GM23248 (cell line): ENCODE measurements around the gene RNF13. TPM values are rescaled to one million over a fixed set of nuclear protein-coding genes. Genes with fewer than 3 reads are reported as not detected.
A peak's percentile ranks its signal among the peaks of the same experiment; 100 is the strongest.

Experiments used
- DNase-seq: peaks from one replicate; pipeline ENCODE4 v3.0.0-alpha.2; 2015
- H2AFZ ChIP-seq: fragments of 200-600 bp; sonication (generic); 2 replicates; pipeline ENCODE4 v1.6.1; 2016; ENCODE audit warnings: antibody characterized with exemption
- H3F3A ChIP-seq: fragments of 200-600 bp; sonication (generic); 2 replicates; pipeline ENCODE4 v1.6.1; 2016; ENCODE audit warnings: mild to moderate bottlenecking, antibody characterized with exemption, mixed run types; ENCODE audit not compliant: insufficient read depth
- H3K27ac ChIP-seq: fragments of 200-600 bp; sonication (generic); 2 replicates; pipeline ENCODE4 v1.5.1; 2016; ENCODE audit warnings: mild to moderate bottlenecking
- H3K27me3 ChIP-seq: fragments of 200-600 bp; sonication (generic); replicated peaks from 2 replicates; pipeline ENCODE4 v1.6.1; 2016; ENCODE audit warnings: mild to moderate bottlenecking; ENCODE audit not compliant: insufficient read depth
- H3K36me3 ChIP-seq: fragments of 200-600 bp; sonication (generic); 2 replicates; pipeline ENCODE4 v1.6.1; 2016; ENCODE audit warnings: low read depth, mild to moderate bottlenecking
- H3K4me1 ChIP-seq: fragments of 200-600 bp; sonication (generic); 2 replicates; pipeline ENCODE4 v1.6.1; 2016; ENCODE audit warnings: mild to moderate bottlenecking; ENCODE audit not compliant: insufficient read depth
- H3K4me2 ChIP-seq: fragments of 200-600 bp; sonication (generic); one replicate; pipeline ENCODE4 v1.6.1; 2016; ENCODE audit warnings: mild to moderate bottlenecking; ENCODE audit not compliant: unreplicated experiment
- H3K4me3 ChIP-seq: fragments of 200-600 bp; sonication (generic); 2 replicates; pipeline ENCODE4 v1.5.1; 2016; ENCODE audit warnings: mild to moderate bottlenecking
- H3K79me2 ChIP-seq: fragments of 200-600 bp; sonication (generic); 2 replicates; pipeline ENCODE4 v1.6.1; 2016; ENCODE audit warnings: mild to moderate bottlenecking; ENCODE audit not compliant: insufficient read depth
- H3K9ac ChIP-seq: fragments of 200-600 bp; sonication (generic); 2 replicates; pipeline ENCODE4 v1.6.1; 2016; ENCODE audit warnings: mild to moderate bottlenecking
- H3K9me2 ChIP-seq: fragments of 200-600 bp; sonication (generic); 2 replicates; pipeline ENCODE4 v1.6.1; 2016; ENCODE audit warnings: mixed run types, mild to moderate bottlenecking, moderate library complexity; ENCODE audit not compliant: insufficient read depth
- H3K9me3 ChIP-seq: fragments of 200-600 bp; sonication (generic); one replicate; pipeline ENCODE4 v1.6.1; 2017; ENCODE audit warnings: low read depth
- H4K20me1 ChIP-seq: fragments of 200-600 bp; sonication (generic); 2 replicates; pipeline ENCODE4 v1.6.0; 2016; ENCODE audit not compliant: insufficient read depth
- EZH2 ChIP-seq: fragments of 200-600 bp; sonication (generic); IDR thresholded peaks from 2 replicates; pipeline ENCODE4 v1.6.1; 2018; ENCODE audit warnings: antibody characterized with exemption, mild to moderate bottlenecking; ENCODE audit not compliant: insufficient read depth, poor library complexity, severe bottlenecking
- EZH2phosphoT487 ChIP-seq: fragments of 200-600 bp; sonication (generic); IDR thresholded peaks from 2 replicates; pipeline ENCODE4 v1.6.1; 2018; ENCODE audit warnings: antibody characterized with exemption, moderate library complexity, mild to moderate bottlenecking, low read depth; ENCODE audit not compliant: insufficient read depth
- WGBS, 2 experiments: methylation state at CpG; one replicate each; pipeline ENCODE4 v1.1.6; 2015 to 2017; ENCODE audit warnings: low lambda C conversion rate in 2 of 2, low coverage in 1 of 2; ENCODE audit errors: missing lambda C conversion rate in 2 of 2; 5-methylcytosine and 5-hydroxymethylcytosine counted together
- in situ Hi-C: fragments of 300-500 bp; cut with MboI; formaldehyde crosslinking; loops from 2 replicates; pipeline ENCODE4 v1.15.0; 2020
- polyA plus RNA-seq: library from polyadenylated mRNA; unstranded; fragments of >200 nt; fragmentation: Nextera tagmentation; extraction: Ambion mirVana; gene quantifications from 2 replicates; pipeline ENCODE4 v1.2.1, GENCODE V29; 2016
- total RNA-seq: library from RNA; depleted of rRNA; stranded (reverse); fragments of >200 nt; shearing (Covaris generic); gene quantifications from 2 replicates; pipeline ENCODE4 v1.2.3, GENCODE V29; 2014

RNF13 gene
- total and polyA plus RNA-seq, 2 experiments from 2014 or later: 48.7 to 100.0 TPM

- Histone ChIP-seq H3K9me2 (no peaks in the 10 kb centered on the region), H3K9ac (no peak overlapping the region), H3K79me2 (peaks cover 14% of the 10 kb centered on the region), H3K27ac (no peak overlapping the region), H3K9me3 (no peaks in the 10 kb centered on the region), H3F3A (peaks cover 22% of the 10 kb centered on the region), H3K4me2 (no peak overlapping the region), H3K4me1 (peaks cover 16% of the 10 kb centered on the region), H3K4me3 (no peak overlapping the region), H3K27me3 (no peaks in the 10 kb centered on the region), H2AFZ (no peak overlapping the region), H4K20me1 (no peaks in the 10 kb centered on the region), H3K36me3 (no peaks in the 10 kb centered on the region)
- in situ Hi-C loops: no loop called here
- DNase-seq: no peak
- TF ChIP-seq EZH2 (no peak), EZH2phosphoT487 (no peak)
These were observed 3.3 kb upstream of the RNF13 start for GRCh38 chr3:149809699-149810098.

- no peaks in the 10 kb centered on the region for H3K9me2 ChIP-seq
- no peak overlapping the region for H3K4me3 ChIP-seq
- no peak for DNase-seq
- TF ChIP-seq EZH2 (no peak), EZH2phosphoT487 (no peak)
- no peak overlapping the region for H3K4me2 ChIP-seq
- peaks cover 25% of the 10 kb centered on the region for H3K79me2 ChIP-seq
- H4K20me1 ChIP-seq: no peaks in the 10 kb centered on the region
- no peak overlapping the region for H2AFZ ChIP-seq
- H3K9me3 ChIP-seq: no peaks in the 10 kb centered on the region
- in situ Hi-C loops: no loop called here
- no peaks in the 10 kb centered on the region for H3K36me3 ChIP-seq
- H3K27ac ChIP-seq: no peak overlapping the region
- H3K9ac ChIP-seq: no peak overlapping the region
- WGBS, 2 experiments: 54 to 65% methylated on average over 2 of the region's 2 CpGs
- peaks cover 29% of the 10 kb centered on the region for H3F3A ChIP-seq
- H3K27me3 ChIP-seq: no peaks in the 10 kb centered on the region
- H3K4me1 ChIP-seq: peaks cover 24% of the 10 kb centered on the region
These were observed 2.2 kb upstream of the RNF13 start for GRCh38 chr3:149810846-149811245.

GRCh38 chr3:149812165-149812605 lies 830 bp upstream of the RNF13 start:
- H3K4me3 ChIP-seq: peak overlapping the region; percentile 91
- TF ChIP-seq EZH2: no peak
- TF ChIP-seq EZH2phosphoT487: no peak
- H3K9me2 ChIP-seq: no peaks in the 10 kb centered on the region
- DNase-seq: no peak
- peaks cover 39% of the 10 kb centered on the region for H3K79me2 ChIP-seq
- in situ Hi-C loops: no loop called here
- H4K20me1 ChIP-seq: no peaks in the 10 kb centered on the region
- H3K9me3 ChIP-seq: no peaks in the 10 kb centered on the region
- H3K36me3 ChIP-seq: no peaks in the 10 kb centered on the region
- peak overlapping the region; percentile 91 for H2AFZ ChIP-seq
- WGBS, 2 experiments: 16 to 18% methylated on average over 13 of the region's 13 CpGs
- no peaks in the 10 kb centered on the region for H3K27me3 ChIP-seq
- peaks cover 36% of the 10 kb centered on the region for H3K4me1 ChIP-seq
- peak overlapping the region; percentile 94 for H3K4me2 ChIP-seq
- H3K27ac ChIP-seq: peak overlapping the region; percentile 95
- peaks cover 38% of the 10 kb centered on the region for H3F3A ChIP-seq
- peak overlapping the region; percentile 93 for H3K9ac ChIP-seq

- Histone ChIP-seq H3K4me1 (peaks cover 38% of the 10 kb centered on the region), H2AFZ (peak overlapping the region; percentile 91), H3F3A (peaks cover 49% of the 10 kb centered on the region), H4K20me1 (no peaks in the 10 kb centered on the region), H3K4me3 (peak overlapping the region; percentile 91), H3K9me3 (no peaks in the 10 kb centered on the region), H3K9me2 (no peaks in the 10 kb centered on the region), H3K27ac (peak overlapping the region; percentile 95), H3K4me2 (peak overlapping the region; percentile 94), H3K79me2 (peaks cover 53% of the 10 kb centered on the region), H3K36me3 (no peaks in the 10 kb centered on the region), H3K9ac (peak overlapping the region; percentile 93), H3K27me3 (no peaks in the 10 kb centered on the region)
- TF ChIP-seq EZH2: no peak
- TF ChIP-seq EZH2phosphoT487: no peak
- in situ Hi-C loops: no loop called here
- WGBS, 2 experiments: 1 to 2% methylated on average over 29 of the region's 29 CpGs
- DNase-seq: peak; percentile 81
These were observed 609 bp downstream of the RNF13 start for GRCh38 chr3:149813367-149814281.
